Testis (tissue), 2 donors: ENCODE measurements around the gene SLC6A19.

ENCODE experiments used
- POLR2A ChIP-seq: fragments of 450-650 bp; IDR thresholded peaks from one replicate; pipeline ENCODE4 v1.6.1; 2017; ENCODE audit warnings: antibody characterized with exemption, mild to moderate bottlenecking, moderate library complexity
- TF ChIP-seq, protein P1 (sequence below), 3 experiments: fragments of 450-650 bp in 2 of 3; fragments of 200-600 bp in 1 of 3; sonication (generic) in 1 of 3; IDR thresholded peaks; one replicate each; pipeline ENCODE4 v1.5.1; 2016 to 2019; ENCODE audit warnings: antibody characterized with exemption in 3 of 3, mild to moderate bottlenecking in 2 of 3, moderate library complexity in 1 of 3

DNA sequence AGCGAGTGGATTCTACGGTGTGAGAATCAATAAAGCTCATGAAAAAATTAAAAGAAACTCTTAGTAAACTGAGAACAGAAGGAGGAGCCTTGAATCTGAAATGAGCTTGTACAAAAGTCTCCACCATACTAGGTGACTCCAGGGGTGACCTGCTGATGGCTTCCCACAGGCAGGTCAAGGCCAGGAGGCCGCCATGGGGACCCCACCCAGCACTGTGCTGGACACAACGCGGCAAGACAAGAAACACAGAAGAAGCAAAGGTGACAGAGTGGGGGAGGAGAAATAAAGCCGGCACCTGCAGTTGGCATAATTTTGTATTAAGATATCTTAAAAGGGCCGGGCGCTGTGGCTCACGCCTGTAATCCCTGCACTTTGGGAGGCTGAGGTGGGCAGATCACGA, 12.1 kb upstream of the SLC6A19 start:
- TF ChIP-seq, protein P1, sequence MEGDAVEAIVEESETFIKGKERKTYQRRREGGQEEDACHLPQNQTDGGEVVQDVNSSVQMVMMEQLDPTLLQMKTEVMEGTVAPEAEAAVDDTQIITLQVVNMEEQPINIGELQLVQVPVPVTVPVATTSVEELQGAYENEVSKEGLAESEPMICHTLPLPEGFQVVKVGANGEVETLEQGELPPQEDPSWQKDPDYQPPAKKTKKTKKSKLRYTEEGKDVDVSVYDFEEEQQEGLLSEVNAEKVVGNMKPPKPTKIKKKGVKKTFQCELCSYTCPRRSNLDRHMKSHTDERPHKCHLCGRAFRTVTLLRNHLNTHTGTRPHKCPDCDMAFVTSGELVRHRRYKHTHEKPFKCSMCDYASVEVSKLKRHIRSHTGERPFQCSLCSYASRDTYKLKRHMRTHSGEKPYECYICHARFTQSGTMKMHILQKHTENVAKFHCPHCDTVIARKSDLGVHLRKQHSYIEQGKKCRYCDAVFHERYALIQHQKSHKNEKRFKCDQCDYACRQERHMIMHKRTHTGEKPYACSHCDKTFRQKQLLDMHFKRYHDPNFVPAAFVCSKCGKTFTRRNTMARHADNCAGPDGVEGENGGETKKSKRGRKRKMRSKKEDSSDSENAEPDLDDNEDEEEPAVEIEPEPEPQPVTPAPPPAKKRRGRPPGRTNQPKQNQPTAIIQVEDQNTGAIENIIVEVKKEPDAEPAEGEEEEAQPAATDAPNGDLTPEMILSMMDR (IDR thresholded peaks at IDR 0.05): no peak
- TF ChIP-seq POLR2A: no peak
